Endothelial cell of umbilical vein (primary cell): ENCODE results near the gene RBM4. TPM values are rescaled to one million over a fixed set of nuclear protein-coding genes. Genes with fewer than 3 reads are reported as not detected.
"Not testable (repeated sequence)": the region's sequence is repeated elsewhere in the genome, so short reads cannot be mapped to it uniquely, and the experiment has no call there.

ENCODE experiments used
- Bru-seq: library from RNA; stranded (reverse); fragments of 400-500 nt; gene quantifications from one replicate; lab custom pipeline; 2021; lab: Mats Ljungman, UMichigan
- BruChase-seq, 2 experiments: library from RNA; stranded (reverse); fragments of 400-500 nt; gene quantifications; one replicate each; lab custom pipeline; 2021; lab: Mats Ljungman, UMichigan
- BruUV-seq: library from RNA; stranded (reverse); fragments of 400-500 nt; replicated peaks from 2 replicates; lab custom pipeline; 2021; lab: Mats Ljungman, UMichigan
- CTCF ChIA-PET: fragments of 300-600, 350-600 bp; sonication (Branson Sonifier 250); formaldehyde crosslinking; loops from one replicate; lab custom pipeline; 2021; ENCODE audit warnings: antibody characterized with exemption, inconsistent platforms; lab: Charles Lee
- POLR2A ChIA-PET: fragments of 300-600, 350-600 bp; sonication (Branson Sonifier 250); formaldehyde crosslinking; loops from one replicate; lab custom pipeline; 2021; ENCODE audit warnings: antibody characterized with exemption, inconsistent platforms; lab: Charles Lee
- DNase-seq: peaks from one replicate; pipeline ENCODE4 v3.0.0-alpha.2; 2011; ENCODE audit warnings: low read depth, low spot score
- FAIRE-seq: peaks from 2 replicates; lab custom pipeline; 2011; peaks lifted over from hg19 to GRCh38; lab: Jason Lieb, UNC
- H2AFZ ChIP-seq: 2 replicates; pipeline ENCODE4 v1.6.0; 2012; ENCODE audit warnings: low read depth, low read length, control low read depth, inconsistent platforms
- H3K27ac ChIP-seq: 2 replicates; pipeline ENCODE4 v1.5.1; 2011; ENCODE audit warnings: low read depth, mild to moderate bottlenecking, control low read depth, low read length, moderate library complexity; ENCODE audit not compliant: insufficient read depth
- H3K27me3 ChIP-seq, 2 experiments: 2 replicates each; pipeline versions ENCODE4 v1.6.0 to v1.6.1; 2011; ENCODE audit warnings: low read length in 2 of 2, mixed read lengths in 1 of 2; ENCODE audit not compliant: control insufficient read depth in 2 of 2, insufficient read depth in 2 of 2
- H3K36me3 ChIP-seq, 2 experiments: 2 replicates in 1 of 2; 3 replicates in 1 of 2; pipeline ENCODE4 v1.5.1; 2011; ENCODE audit warnings: low read length in 2 of 2, mild to moderate bottlenecking in 1 of 2, moderate library complexity in 1 of 2; ENCODE audit not compliant: control insufficient read depth in 2 of 2, insufficient read depth in 2 of 2; ENCODE audit errors: extremely low read depth in 1 of 2
- H3K4me1 ChIP-seq: 3 replicates; pipeline ENCODE4 v1.5.1; 2011; ENCODE audit warnings: mild to moderate bottlenecking, low read length; ENCODE audit not compliant: control insufficient read depth, insufficient read depth; ENCODE audit errors: extremely low read depth
- H3K4me2 ChIP-seq: 2 replicates; pipeline ENCODE4 v1.6.1; 2011; ENCODE audit warnings: low read length, control low read depth, mixed read lengths; ENCODE audit not compliant: insufficient read depth
- H3K4me3 ChIP-seq, 3 experiments: fragments of 200-600 bp in 1 of 3; sonication (generic), shearing (Covaris generic) in 1 of 3; replicated peaks in 1 of 3; 2 replicates each; pipeline ENCODE4 v1.5.1; 2011 to 2016; ENCODE audit warnings: control low read depth in 3 of 3, low read length in 3 of 3, mild to moderate bottlenecking in 2 of 3, inconsistent platforms in 1 of 3, low read depth in 1 of 3, moderate library complexity in 1 of 3; ENCODE audit not compliant: insufficient read depth in 1 of 3
- H3K79me2 ChIP-seq: 2 replicates; pipeline ENCODE4 v1.6.0; 2012; ENCODE audit warnings: low read length, inconsistent platforms; ENCODE audit not compliant: control insufficient read depth, insufficient read depth
- H3K9ac ChIP-seq: replicated peaks from 2 replicates; pipeline ENCODE3; 2011; ENCODE audit warnings: low read length, control low read depth; ENCODE audit not compliant: insufficient read depth; ENCODE audit errors: extremely low read depth
- H3K9me1 ChIP-seq: replicated peaks from 3 replicates; pipeline ENCODE4 v1.6.0; 2011; ENCODE audit warnings: mild to moderate bottlenecking, low read length; ENCODE audit not compliant: control insufficient read depth, insufficient read depth; ENCODE audit errors: extremely low read depth
- H3K9me3 ChIP-seq: replicated peaks from 2 replicates; pipeline ENCODE4 v1.5.1; 2012; ENCODE audit warnings: low read length, inconsistent platforms; ENCODE audit not compliant: control insufficient read depth, insufficient read depth
- H4K20me1 ChIP-seq: replicated peaks from 2 replicates; pipeline ENCODE3; 2011; ENCODE audit warnings: mild to moderate bottlenecking, low read length; ENCODE audit not compliant: control insufficient read depth, insufficient read depth; ENCODE audit errors: extremely low read depth
- CTCF ChIP-seq, 2 donors: IDR thresholded peaks; 1 replicate in 1 of 2; 2 replicates in 1 of 2; pipeline ENCODE4 v1.5.1; 2011; ENCODE audit warnings: low read length in 2 of 2, mild to moderate bottlenecking in 2 of 2, moderate library complexity in 2 of 2, control low read depth in 1 of 2, inconsistent platforms in 1 of 2, low read depth in 1 of 2; ENCODE audit not compliant: insufficient read depth in 1 of 2; ENCODE audit errors: extremely low read depth in 1 of 2
- GATA2 ChIP-seq: IDR thresholded peaks from 2 replicates; pipeline ENCODE4 v1.7.0; 2011; ENCODE audit warnings: low read depth, mild to moderate bottlenecking, moderate library complexity, mixed read lengths, low read length; ENCODE audit not compliant: insufficient read length, insufficient read depth
- MAX ChIP-seq: IDR thresholded peaks from 2 replicates; pipeline ENCODE4 v1.6.1; 2011; ENCODE audit not compliant: insufficient read depth, insufficient read length
- MYC ChIP-seq: IDR thresholded peaks from one replicate; pipeline ENCODE4 v1.6.1; 2011; ENCODE audit warnings: mild to moderate bottlenecking, low read depth, low read length
- POLR2A ChIP-seq: IDR thresholded peaks from 2 replicates; pipeline ENCODE4 v1.6.1; 2012; ENCODE audit warnings: low read depth, mild to moderate bottlenecking, control low read depth, low read length
- POLR2AphosphoS5 ChIP-seq: IDR thresholded peaks from 2 replicates; pipeline ENCODE4 v1.6.1; 2012; ENCODE audit warnings: low read depth, mild to moderate bottlenecking, control low read depth, low read length, moderate library complexity; ENCODE audit not compliant: insufficient read depth
- dilution Hi-C: fragments of 300-500 bp; cut with MboI; formaldehyde crosslinking; loops from one replicate; pipeline ENCODE4 v1.15.0; 2019; ENCODE audit warnings: low sequenced_read_pairs; ENCODE audit not compliant: extremely low pct_ligation_motif_present
- intact Hi-C: fragments of 100-400 bp; cut with micrococcal nuclease; formaldehyde crosslinking; loops from one replicate; pipeline ENCODE4 v1.10.0; 2022
- long read RNA-seq: library from polyadenylated mRNA; stranded (forward); transcript quantifications from one replicate; pipeline ENCODE4 v2.0.0, GENCODE V29; 2021
- polyA minus RNA-seq, 3 experiments: library from RNA; depleted of rRNA, polyadenylated mRNA; stranded (reverse); fragments of >200 nt; gene quantifications; 1 replicate in 1 of 3; 2 replicates in 2 of 3; pipeline ENCODE4 v1.2.3, GENCODE V29; 2011
- polyA plus RNA-seq, 4 experiments: library from polyadenylated mRNA; depleted of rRNA in 3 of 4; stranded (reverse) in 3 of 4; unstranded in 1 of 4; fragments of >200 nt; gene quantifications; 2 replicates each; pipeline versions ENCODE4 v1.2.1 to v1.2.3, GENCODE V29; 2011 to 2012; ENCODE audit warnings: missing spikeins in 1 of 4
- total RNA-seq: library from RNA; stranded (reverse); gene quantifications from 2 replicates; pipeline ENCODE4 v1.2.3, GENCODE V29; 2021

Gene RBM4, protein sequence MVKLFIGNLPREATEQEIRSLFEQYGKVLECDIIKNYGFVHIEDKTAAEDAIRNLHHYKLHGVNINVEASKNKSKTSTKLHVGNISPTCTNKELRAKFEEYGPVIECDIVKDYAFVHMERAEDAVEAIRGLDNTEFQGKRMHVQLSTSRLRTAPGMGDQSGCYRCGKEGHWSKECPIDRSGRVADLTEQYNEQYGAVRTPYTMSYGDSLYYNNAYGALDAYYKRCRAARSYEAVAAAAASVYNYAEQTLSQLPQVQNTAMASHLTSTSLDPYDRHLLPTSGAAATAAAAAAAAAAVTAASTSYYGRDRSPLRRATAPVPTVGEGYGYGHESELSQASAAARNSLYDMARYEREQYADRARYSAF
- total RNA-seq: 148 and 153 TPM in 2 replicates
- 345 and 361 TPM in 2 replicates for polyA plus RNA-seq
- polyA plus RNA-seq (2011; cell fraction: cytosol; rRNA removed): 228 and 270 TPM in 2 replicates
- polyA plus RNA-seq (2011; cell fraction: nucleus; rRNA removed): 177 and 190 TPM in 2 replicates
- 179 and 201 TPM in 2 replicates for polyA plus RNA-seq (2012)
- polyA minus RNA-seq: 206 and 208 TPM in 2 replicates
- polyA minus RNA-seq (2011; cell fraction: cytosol; rRNA and poly(A)+ RNA removed): 60.0 TPM
- polyA minus RNA-seq (2011; cell fraction: nucleus; rRNA and poly(A)+ RNA removed): 128 and 161 TPM in 2 replicates
- percentile 96 among the genes with signal in this experiment for Bru-seq, nascent RNA
- percentile 97 among the genes with signal in this experiment for BruChase-seq, experiment 1, labeled RNA remaining after a 6-hour chase
- percentile 99 among the genes with signal in this experiment for BruChase-seq, experiment 2, labeled RNA remaining after a 2-hour chase
- long read RNA-seq, transcript RBM4-202 (3 exons, 3,029 nt): minor isoform, 6 of 239 reads
- long read RNA-seq, transcript RBM4-204 (4 exons, 1,763 nt): minor isoform, 15 of 239 reads
- long read RNA-seq, transcript RBM4-201 (4 exons, 1,694 nt): major isoform, 112 of 239 reads
- long read RNA-seq, transcript RBM4-203 (3 exons, 921 nt): minor isoform, 61 of 239 reads
- long read RNA-seq, partial matches to known transcripts: 6 of 239 reads
- long read RNA-seq, other reads (novel, unspliced or antisense): 21 of 239 reads

DNA sequence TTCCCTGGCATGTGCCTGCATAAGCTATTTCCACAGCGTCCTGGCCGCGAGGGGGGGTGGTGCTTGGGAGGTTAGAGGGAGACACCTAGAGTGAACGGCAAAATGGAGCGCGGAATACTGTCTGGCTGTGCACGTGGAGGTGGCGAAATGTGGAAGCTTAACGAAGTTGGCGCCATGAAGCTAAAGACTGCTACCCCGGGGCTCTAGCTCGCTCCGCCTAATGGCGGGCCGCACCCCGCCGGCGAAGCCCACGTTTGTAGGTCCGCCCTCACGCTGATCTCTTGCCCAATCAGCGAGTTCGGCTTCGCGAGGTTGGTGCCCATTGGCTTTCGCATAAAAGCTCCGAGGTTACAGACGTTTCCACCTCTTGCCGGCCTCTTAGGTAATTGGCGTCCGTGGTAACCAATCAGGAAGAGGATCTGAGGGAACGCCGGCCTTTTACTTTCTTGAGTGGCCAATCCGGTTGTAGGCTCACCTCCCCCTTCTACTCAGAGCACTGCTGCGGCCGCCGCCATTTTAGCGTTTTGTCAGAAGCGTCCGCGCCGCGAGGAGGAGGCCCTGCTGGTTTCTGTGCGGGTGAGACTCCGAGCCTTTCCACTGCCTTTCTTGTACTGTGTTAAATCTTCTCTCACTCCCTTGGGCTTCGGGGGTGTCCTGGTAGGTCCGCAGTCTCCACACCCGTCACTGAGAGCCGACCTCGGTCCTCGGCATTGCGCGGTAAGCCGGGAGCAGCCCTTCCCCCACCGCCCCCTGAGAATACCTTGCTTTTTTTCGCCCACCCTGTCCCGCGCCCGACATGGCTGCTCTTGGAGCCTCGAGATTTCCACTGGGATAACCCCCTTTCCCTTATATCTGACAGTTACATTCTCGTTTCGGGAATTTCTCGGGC is at the start of gene RBM4:
TSS of gene RBM4 (plus strand) at position 527 of the 889 bp plus-strand sequence. CDS start 1,009 bp downstream, outside the sequence.
- Histone ChIP-seq H3K36me3 (peaks cover 9 to 25% of the 10 kb centered on the region in 2 experiments), H3K27me3 (no peaks in the 10 kb centered on the region), H2AFZ (peak within 1 kb of the TSS; percentile 66), H3K4me2 (peak within 1 kb of the TSS; percentile 90), H4K20me1 (peaks cover 31% of the 10 kb centered on the region), H3K27ac (peak within 1 kb of the TSS; percentile 72), H3K79me2 (peaks cover 87% of the 10 kb centered on the region), H3K9me3 (no peaks in the 10 kb centered on the region), H3K4me3 (peak within 1 kb of the TSS; percentile 84 to 94 (median 89)), H3K9me1 (no peaks in the 10 kb centered on the region), H3K4me1 (peaks cover 45% of the 10 kb centered on the region), H3K9ac (peak within 1 kb of the TSS; percentile 95)
- intact Hi-C loops: loop anchor here (1.0 kb wide), 4 partner anchors 22 to 94 kb away; partner anchors contain the start of genes CCDC87, CCS, RBM14 and RBM4B
- ChIA-PET POLR2A (interaction anchor here (0.6 to 1.9 kb wide), 13 partner anchors 10 to 1662 kb away, joined by 3 to 27 read pairs (median 4); partner anchors contain the start of genes CTSF, DPP3, RBM14 and RBM4B), CTCF (interaction anchor here (0.6 to 3.4 kb wide), 19 partner anchors 9 to 220 kb away, joined by 3 to 32 read pairs (median 3); partner anchors contain the start of genes CCDC87, CCS, MRPL11 and RBM4B)
- DNase-seq (peak; percentile 100), FAIRE-seq (peak; percentile 96)
- TSS peak; percentile 56 for BruUV-seq
- dilution Hi-C loops: no loop called here
- TF ChIP-seq GATA2: no peak
- no peak for TF ChIP-seq MYC
- TF ChIP-seq CTCF (IDR thresholded peaks at IDR 0.05; ENCODE audit: extremely low read depth in 1 of 2, insufficient read depth in 1 of 2, low read depth in 1 of 2, low read length in 2 of 2): peak in 1 of 2 donors; percentile 21
- peak; percentile 97 for TF ChIP-seq POLR2A
- peak; percentile 39 for TF ChIP-seq MAX
- peak; percentile 96 for TF ChIP-seq POLR2AphosphoS5

- H2AFZ ChIP-seq, H3K79me2 ChIP-seq, H4K20me1 ChIP-seq, H3K36me3 ChIP-seq, H3K9me1 ChIP-seq, dilution Hi-C loops, H3K4me3 ChIP-seq, BruUV-seq, H3K27me3 ChIP-seq, H3K4me2 ChIP-seq, H3K4me1 ChIP-seq, POLR2A ChIA-PET, intact Hi-C loops, H3K27ac ChIP-seq, H3K9me3 ChIP-seq, FAIRE-seq, H3K9ac ChIP-seq, DNase-seq: not testable (repeated sequence)
- CTCF ChIA-PET: interaction anchor here (1.1 kb wide), 1 partner anchor 89 kb away, joined by 3 read pairs; the partner anchor contains the start of gene RBM4B
Observed at GRCh38 chr11:66589315-66589714, 49.2 kb upstream of the RBM4 start.
